Vagina (tissue), 2 donors: ENCODE results near the gene GOPC.

Source experiments
- CTCF ChIP-seq, 3 experiments: fragments of 450-650 bp in 2 of 3; fragments of 200-600 bp in 1 of 3; sonication (generic) in 1 of 3; IDR thresholded peaks; one replicate each; pipeline ENCODE4 v1.5.1; 2017 to 2019; ENCODE audit warnings: antibody characterized with exemption in 3 of 3, mild to moderate bottlenecking in 2 of 3, moderate library complexity in 2 of 3
- POLR2A ChIP-seq, 2 donors: fragments of 450-650 bp; IDR thresholded peaks; one replicate each; pipeline ENCODE4 v1.6.1; 2017; ENCODE audit warnings: antibody characterized with exemption in 2 of 2, mild to moderate bottlenecking in 2 of 2, moderate library complexity in 2 of 2
- POLR2AphosphoS5 ChIP-seq, 2 donors: sonication (generic); formaldehyde crosslinking; IDR thresholded peaks; one replicate each; pipeline ENCODE4 v1.9.0; 2017; ENCODE audit warnings: antibody characterized with exemption in 2 of 2, mild to moderate bottlenecking in 2 of 2, low read depth in 1 of 2; ENCODE audit not compliant: insufficient read depth in 1 of 2

DNA sequence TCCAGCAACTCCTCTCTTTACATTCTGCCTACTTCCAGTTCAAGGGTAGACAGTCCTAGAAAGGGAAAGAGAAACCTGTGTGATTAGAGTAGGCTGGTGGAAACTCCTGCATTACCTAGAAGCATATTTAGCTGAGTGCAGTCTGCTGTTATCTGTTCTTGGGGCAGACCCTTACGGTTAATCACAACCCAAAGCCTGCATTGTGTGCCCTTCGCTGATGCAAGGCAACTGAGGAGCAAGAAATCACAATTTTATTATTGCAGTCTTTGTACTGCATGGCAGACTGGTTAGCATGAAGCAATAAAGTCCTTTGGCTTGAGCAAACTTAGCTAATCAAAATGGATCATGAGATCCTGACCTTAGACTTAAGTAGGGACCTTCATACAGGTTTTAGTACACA, 1.5 kb upstream of the GOPC start:
- TF ChIP-seq POLR2A (IDR thresholded peaks at IDR 0.05) (no peak), CTCF (IDR thresholded peaks at IDR 0.05) (no peak), POLR2AphosphoS5 (IDR thresholded peaks at IDR 0.05; ENCODE audit: insufficient read depth in 1 of 2, low read depth in 1 of 2) (no peak)
